NOMO-1 treated with dmso at 0.1 percent for 144 hours (cell line): Measurements from ENCODE around the gene RSF1.

Experiments used
- DNase-seq: peaks from one replicate; lab custom pipeline; 2025; ENCODE audit not compliant: unreplicated experiment; lab: John Stamatoyannopoulos, UW

RSF1 gene

DNA sequence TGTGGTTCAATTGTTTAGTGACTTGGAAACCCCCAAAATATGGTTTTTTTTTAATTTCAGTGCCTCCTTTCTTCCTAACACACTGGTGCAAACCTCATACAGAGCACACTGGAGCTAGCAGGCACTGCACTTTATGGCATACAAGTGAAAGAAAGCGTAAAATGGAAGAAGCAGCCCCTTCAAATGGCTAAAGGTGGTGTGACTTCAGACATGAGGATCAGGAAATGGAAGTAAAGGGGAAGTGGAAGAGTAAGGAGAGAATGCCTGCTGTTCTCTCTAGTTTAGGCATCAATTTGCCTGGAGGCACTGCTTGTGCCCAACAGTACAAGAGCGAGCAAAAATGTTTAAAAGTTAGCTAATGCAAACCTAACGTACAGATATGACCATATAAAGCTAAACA is 5.7 kb downstream of the RSF1 start:
- no peak for DNase-seq

DNA sequence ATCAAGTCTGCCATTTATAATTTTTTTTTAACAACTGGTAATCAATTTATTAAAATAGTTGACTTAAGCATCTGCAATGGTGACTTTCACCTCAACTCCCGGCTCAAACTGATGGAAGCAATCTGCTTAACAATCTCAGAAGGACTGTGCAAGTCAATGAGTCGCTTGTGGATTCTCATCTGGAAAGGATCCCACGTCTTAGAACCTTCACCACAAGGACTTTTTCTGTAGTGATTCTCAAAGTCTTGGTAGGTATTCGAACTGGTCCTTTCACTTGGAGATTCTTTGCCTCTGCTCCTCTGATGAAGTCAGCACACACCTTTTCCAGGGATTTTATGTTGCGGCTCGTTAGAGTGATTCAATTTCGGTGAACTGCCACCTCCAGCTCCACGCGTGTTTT is 7.3 kb downstream of the RSF1 start:
- no peak for DNase-seq

DNA sequence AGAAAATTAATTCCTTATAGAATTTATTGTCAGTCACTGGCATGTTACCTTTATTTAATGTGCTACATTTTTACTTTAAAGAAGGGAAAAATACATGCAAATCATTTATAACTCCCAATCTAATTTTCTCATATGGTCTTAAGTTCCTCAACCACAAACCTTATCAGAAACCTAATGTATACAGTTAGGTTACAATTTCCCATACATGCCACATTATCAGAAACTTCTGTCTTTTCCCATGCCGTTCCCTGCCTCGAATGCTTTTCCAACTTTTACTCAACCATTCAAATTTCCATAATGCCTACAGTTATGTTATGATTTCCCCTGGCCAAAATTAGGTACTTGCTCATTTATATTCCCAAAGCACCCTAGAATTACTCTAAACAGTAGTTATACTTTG is 13.5 kb downstream of the RSF1 start:
- DNase-seq = no peak

GRCh38 chr11:77806415-77806814 is 14.1 kb downstream of the RSF1 start:
- no peak for DNase-seq

GRCh38 chr11:77801477-77801876 is 19.0 kb downstream of the RSF1 start:
- no peak for DNase-seq

DNA sequence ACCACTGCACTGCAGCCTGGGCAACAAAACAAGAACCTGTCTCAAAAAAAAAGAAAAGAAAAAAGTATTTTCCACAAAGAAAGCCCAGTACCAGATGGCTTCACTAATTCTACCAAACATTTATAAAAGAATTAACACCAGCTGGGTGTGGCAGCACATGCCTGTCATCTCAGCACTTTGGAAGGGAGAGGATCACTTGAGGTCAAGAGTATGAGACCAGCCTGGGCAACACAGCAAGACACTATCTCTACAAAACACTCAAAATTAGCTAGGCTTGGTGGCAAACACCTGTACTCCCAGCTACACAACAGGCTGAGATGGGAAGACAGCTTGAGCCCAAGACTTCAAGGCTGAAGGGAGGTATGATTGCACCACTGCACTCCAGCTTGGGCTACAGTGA is 20.1 kb downstream of the RSF1 start:
- DNase-seq = no peak

- no peak for DNase-seq
Observed at GRCh38 chr11:77799338-77799737, 21.2 kb downstream of the RSF1 start.

- DNase-seq = no peak
Observed at GRCh38 chr11:77793972-77794371, 26.6 kb downstream of the RSF1 start.

- DNase-seq = no peak
Observed at GRCh38 chr11:77791301-77791700, 29.2 kb downstream of the RSF1 start.

DNA sequence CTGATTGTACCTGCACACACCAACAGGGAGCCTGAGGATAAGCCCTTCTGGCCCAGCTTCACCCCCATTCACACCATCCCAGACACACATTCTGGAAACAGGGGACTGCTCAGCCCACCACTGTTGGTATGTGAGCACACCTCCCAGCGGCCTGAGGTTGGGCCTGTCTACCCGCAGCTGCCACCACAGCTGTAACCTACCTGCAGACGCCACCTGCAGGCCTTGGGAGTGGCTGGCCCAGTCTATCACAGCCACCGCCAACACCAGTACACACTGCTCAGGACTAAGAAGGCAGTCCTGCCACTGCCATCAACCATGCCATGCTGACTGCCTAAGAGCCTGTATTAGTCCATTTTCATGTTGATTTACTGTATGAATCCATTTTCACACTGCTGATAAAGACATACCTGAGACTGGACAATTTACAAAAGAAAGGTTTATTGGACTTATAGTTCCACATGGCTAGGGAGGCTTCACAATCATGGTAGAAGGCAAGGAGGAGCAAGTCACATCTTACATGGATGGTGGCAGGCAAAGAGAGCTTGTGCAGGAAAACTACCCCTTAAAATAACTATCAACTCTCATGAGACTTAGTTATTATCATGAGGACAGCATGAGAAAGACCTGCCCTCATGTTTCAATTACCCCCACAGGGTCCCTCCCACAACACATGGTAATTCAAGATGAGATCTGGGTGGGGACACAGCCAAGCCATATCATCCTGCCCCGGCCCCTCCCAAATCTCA is 30.6 kb downstream of the RSF1 start:
- no peak for DNase-seq

GRCh38 chr11:77789061-77789730 is 31.3 kb downstream of the RSF1 start:
- no peak for DNase-seq

DNA sequence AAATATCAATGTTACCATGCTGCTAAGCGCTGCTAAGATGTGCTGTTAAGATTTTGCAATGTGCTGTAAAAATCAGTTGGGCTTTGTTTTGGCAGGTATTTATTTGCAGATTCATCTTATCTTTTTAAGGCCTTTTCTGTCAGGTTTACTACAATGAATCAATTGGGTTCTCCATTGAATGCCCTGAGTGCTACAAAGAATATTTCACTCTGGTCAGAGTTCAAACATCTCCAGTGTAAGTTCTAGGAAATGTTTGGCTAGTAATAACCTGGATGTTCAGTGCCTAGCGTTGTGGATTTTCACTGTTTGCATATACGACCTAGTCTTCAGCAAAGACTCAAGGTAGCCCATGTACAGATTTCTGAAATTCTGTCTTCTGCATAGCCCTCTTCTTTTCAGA is 36.0 kb downstream of the RSF1 start:
- DNase-seq = no peak

GRCh38 chr11:77783025-77783424 is 37.5 kb downstream of the RSF1 start:
- peak; percentile 20 for DNase-seq

DNA sequence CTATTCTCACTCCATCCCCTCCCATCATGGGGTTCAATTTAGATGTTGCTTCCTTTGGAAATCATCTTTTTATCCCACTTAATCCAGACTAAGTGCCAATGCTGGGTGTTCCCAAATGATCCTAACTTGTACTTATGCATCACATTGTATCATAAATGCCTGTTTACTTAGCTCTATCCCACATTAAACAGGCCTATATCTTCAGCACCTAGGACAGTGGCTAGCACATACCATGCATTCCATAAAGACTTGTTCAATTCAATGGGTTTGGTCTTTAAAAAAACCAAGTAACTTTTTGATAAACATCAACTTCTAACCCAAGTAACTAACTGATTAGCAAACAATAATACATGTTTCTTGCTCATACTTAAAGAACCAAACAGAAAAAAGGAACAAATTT is 40.6 kb downstream of the RSF1 start:
- DNase-seq = no peak

DNA sequence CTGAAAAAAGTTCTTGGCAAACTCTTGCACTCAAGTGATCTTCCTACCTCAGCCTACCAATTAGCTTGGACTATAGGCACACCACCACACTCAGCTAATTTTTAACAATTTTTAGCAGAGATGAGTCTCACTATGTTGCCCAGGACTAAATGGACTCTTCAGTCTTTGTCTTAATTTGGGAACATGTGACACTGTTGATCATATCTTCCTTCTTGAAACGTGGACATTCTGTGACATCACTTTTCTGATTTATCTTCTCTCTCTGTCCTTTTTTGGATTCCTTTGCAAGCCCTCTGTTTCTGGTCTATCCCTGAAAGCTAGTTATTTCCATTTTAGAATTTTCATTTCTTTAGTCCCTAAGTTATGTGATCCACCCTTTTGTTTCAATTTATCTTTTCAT is 42.0 kb downstream of the RSF1 start:
- no peak for DNase-seq

GRCh38 chr11:77778118-77778517 is 42.4 kb downstream of the RSF1 start:
- DNase-seq = no peak

DNA sequence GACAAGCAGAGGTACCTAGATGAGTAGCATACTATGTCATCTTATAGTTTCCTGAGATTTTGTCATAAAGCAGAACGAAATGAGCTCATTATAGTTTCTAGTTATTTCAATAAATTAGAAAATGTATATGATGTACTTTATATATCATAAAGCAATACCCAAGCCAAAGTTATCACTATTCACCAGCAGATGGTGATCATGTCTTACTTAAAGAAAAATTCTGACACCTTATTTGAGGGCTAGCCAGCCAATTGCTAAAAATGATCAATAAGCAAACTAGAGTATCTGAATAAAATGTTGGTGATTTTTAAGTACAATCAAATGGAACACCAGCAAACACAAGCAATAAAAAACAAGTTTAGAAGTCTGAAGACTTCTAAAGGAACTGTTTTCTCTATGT is 44.1 kb downstream of the RSF1 start:
- no peak for DNase-seq

GRCh38 chr11:77775936-77776335 is 44.6 kb downstream of the RSF1 start:
- no peak for DNase-seq

DNA sequence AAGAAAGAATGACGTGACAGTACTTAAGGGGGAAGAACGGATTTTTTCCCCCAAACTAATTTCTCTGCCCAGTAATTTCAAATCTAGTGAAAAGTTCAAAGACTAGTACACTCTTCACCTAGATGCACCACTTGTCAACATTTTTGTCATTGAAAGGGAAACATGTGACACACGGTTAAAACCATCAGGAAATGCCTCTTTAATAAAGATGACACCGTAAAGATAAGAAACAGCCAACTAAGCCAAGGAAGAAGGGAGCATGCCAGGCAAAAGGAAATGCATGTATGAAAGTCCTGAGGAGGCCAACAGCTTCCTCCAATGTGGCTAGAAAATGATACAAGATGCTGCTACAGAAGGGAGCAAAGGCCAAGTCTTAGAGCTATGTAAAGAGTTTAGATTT is 49.4 kb downstream of the RSF1 start:
- DNase-seq = no peak

DNA sequence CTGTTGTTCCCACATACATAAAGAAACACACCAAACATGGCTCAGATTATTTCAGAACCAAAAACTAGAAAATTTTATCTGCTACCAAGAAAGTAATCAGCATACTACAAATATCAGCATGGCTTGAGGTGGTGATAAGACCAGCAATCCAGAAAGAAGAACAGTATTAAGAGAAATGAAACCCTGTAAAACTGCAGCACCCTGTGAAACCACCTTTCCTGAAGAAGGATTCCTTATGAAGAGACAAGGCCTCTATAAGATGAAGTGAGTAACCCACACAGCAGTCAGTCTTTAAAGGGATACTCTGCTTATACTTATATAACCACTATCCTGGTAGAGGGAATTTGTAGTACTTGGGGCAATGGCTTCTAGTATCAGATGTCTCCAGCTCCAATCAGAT is 49.9 kb downstream of the RSF1 start:
- no peak for DNase-seq

GRCh38 chr11:77762426-77762825 is 58.1 kb downstream of the RSF1 start:
- DNase-seq = no peak

DNA sequence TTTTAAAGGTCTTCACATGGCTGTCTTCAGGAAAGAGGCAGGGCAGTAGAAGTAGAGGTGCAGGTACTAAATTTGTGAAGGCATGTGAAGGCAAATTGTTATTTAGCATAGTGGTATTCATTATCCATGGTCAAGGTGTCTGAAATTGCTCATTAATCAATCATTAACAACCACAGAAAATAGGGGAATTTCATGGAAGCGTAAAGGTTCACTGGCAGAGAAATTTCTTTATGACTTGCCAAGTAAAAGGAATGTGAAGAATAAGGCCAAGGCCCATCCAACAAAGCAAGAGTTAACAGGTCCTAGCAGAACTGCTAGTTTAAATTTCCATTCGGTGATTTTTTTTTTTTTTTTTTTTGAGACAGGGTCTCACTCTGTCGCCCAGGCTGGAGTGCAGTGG is 59.0 kb downstream of the RSF1 start:
- no peak for DNase-seq

DNA sequence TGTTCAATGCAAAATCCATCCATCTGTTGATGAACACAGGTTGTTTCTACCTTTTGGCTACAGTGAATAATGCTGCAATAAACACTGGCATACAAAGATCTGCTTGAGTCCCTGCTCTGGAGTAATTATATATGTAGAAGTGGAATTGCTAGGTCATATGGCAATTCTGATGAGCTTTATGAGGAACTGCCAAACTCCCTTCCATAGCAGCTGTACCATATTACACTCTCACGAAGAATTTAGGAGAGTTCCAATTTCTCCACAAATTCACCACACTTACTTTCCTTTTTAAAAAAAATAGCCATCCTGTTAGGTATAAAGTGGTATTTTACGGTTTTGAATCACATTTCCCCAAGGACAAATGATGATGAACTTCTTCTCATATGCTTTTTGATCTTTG is 62.2 kb downstream of the RSF1 start:
- no peak for DNase-seq
